SIG-M5 (cell line): ENCODE results near the gene TMEM139.

ENCODE experiments used
- DNase-seq: peaks from one replicate; lab custom pipeline; 2025; lab: John Stamatoyannopoulos, UW

Gene TMEM139

DNA sequence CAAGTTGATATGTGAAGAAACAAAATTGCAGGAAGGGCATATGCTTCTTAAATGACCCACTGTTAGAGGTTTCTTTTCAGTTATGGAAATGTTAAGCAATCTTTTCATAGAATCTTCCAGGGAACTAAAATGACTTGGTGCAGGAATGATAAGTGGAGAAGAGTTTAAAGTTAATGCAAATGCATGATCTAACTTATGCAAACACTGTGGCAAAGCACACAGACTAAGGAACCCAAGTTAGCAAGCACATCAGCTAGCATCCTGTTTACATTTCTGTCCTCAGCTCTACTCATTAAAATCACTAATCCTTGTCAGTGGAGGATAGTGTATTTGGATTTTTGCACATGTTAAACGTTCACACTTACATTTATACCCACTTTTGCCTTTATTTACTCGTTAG lies 40.5 kb downstream of the TMEM139 start:
- no peak for DNase-seq

DNA sequence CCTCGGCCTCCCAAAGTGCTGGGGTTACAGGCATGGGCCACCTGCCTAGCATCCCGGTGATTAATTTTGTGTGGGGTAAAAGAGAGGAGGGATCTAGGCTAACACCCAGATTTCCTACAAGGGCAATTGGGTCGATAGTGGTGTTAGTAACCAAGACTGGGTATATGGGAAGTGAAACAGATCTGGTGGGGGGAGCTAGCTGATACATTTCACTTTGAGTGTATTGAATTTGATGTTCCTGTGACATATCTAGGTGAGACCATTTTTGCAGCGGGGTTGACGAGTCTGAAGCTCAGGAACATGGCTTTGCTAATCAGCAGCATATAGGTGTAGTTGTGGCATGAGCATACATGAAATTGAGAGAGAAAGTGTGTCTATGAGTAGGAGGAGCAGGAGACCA lies 43.1 kb downstream of the TMEM139 start:
- DNase-seq, result no peak

- DNase-seq, result no peak
Observed at GRCh38 chr7:143329471-143330170, 44.9 kb downstream of the TMEM139 start.

GRCh38 chr7:143331179-143331801 lies 46.5 kb downstream of the TMEM139 start:
- no peak for DNase-seq

DNA sequence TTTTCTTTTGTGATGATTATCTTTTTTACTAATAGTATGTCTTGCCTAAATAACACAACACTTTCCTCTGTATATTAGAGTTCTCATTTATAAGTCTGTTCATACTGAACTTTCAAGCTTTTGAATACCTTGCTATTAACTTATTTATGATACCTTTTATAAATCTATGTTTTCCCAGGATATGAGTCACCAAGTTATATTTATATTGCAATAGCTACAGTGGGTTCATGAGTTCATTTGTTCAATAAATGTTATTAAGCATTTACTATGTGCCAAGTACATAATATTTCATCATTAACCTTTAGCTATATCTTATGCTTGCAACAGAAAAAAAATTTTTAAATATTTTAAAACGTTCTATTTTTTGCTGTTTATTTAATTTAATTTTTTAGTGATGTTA lies 49.5 kb downstream of the TMEM139 start:
- DNase-seq, result no peak

GRCh38 chr7:143337216-143337615 lies 52.5 kb downstream of the TMEM139 start:
- no peak for DNase-seq
